Measurements from ENCODE around the gene SAPCD2.

- no peak for TF ChIP-seq CTCF (IDR thresholded peaks at IDR 0.05)
- TF ChIP-seq POLR2A (IDR thresholded peaks at IDR 0.05): no peak
- TF ChIP-seq POLR2AphosphoS5 (IDR thresholded peaks at IDR 0.05): no peak
These were observed 19.8 kb downstream of the SAPCD2 start for GRCh38 chr9:137050570-137050969.
